Femur (tissue), 1 donor: ENCODE data around the gene BCO1.

Experiments used
- DNase-seq: peaks from one replicate; pipeline ENCODE4 v3.0.0-alpha.2; 2017

Gene BCO1

GRCh38 chr16:81237282-81237681, 1.2 kb upstream of the BCO1 start:
- peak; percentile 56 for DNase-seq

- DNase-seq = no peak
Observed at GRCh38 chr16:81237942-81238295, 570 bp upstream of the BCO1 start.

- no peak for DNase-seq
Observed at GRCh38 chr16:81239367-81240121, 1.1 kb downstream of the BCO1 start.

- DNase-seq = no peak
Observed at GRCh38 chr16:81241706-81242105, 3.2 kb downstream of the BCO1 start.

GRCh38 chr16:81242977-81243618, 4.6 kb downstream of the BCO1 start:
- DNase-seq = no peak

- no peak for DNase-seq
Observed at GRCh38 chr16:81243942-81244341, 5.5 kb downstream of the BCO1 start.

GRCh38 chr16:81251871-81252270, 13.4 kb downstream of the BCO1 start:
- no peak for DNase-seq

- no peak for DNase-seq
Observed at GRCh38 chr16:81253141-81253540, 14.7 kb downstream of the BCO1 start.

- no peak for DNase-seq
Observed at GRCh38 chr16:81254922-81255526, 16.5 kb downstream of the BCO1 start.

- no peak for DNase-seq
Observed at GRCh38 chr16:81259916-81260315, 21.4 kb downstream of the BCO1 start.

- no peak for DNase-seq
Observed at GRCh38 chr16:81261049-81261648, 22.7 kb downstream of the BCO1 start.

- DNase-seq = peak; percentile 73
Observed at GRCh38 chr16:81263470-81264220, 25.2 kb downstream of the BCO1 start.

GRCh38 chr16:81264386-81264785, 25.9 kb downstream of the BCO1 start:
- DNase-seq = no peak

GRCh38 chr16:81265052-81265451, 26.6 kb downstream of the BCO1 start:
- no peak for DNase-seq

- DNase-seq = peak; percentile 26
Observed at GRCh38 chr16:81265658-81266451, 27.4 kb downstream of the BCO1 start.

- no peak for DNase-seq
Observed at GRCh38 chr16:81266680-81267095, 28.2 kb downstream of the BCO1 start.

- no peak for DNase-seq
Observed at GRCh38 chr16:81268509-81268908, 30.0 kb downstream of the BCO1 start.

- DNase-seq = no peak
Observed at GRCh38 chr16:81273223-81273950, 34.9 kb downstream of the BCO1 start.

- DNase-seq = no peak
Observed at GRCh38 chr16:81275064-81275532, 36.6 kb downstream of the BCO1 start.

GRCh38 chr16:81275795-81276194, 37.3 kb downstream of the BCO1 start:
- no peak for DNase-seq

GRCh38 chr16:81276323-81276722, 37.8 kb downstream of the BCO1 start:
- no peak for DNase-seq
